ENCODE measurements around the gene PLA2G4E.

PLA2G4E gene

DNA sequence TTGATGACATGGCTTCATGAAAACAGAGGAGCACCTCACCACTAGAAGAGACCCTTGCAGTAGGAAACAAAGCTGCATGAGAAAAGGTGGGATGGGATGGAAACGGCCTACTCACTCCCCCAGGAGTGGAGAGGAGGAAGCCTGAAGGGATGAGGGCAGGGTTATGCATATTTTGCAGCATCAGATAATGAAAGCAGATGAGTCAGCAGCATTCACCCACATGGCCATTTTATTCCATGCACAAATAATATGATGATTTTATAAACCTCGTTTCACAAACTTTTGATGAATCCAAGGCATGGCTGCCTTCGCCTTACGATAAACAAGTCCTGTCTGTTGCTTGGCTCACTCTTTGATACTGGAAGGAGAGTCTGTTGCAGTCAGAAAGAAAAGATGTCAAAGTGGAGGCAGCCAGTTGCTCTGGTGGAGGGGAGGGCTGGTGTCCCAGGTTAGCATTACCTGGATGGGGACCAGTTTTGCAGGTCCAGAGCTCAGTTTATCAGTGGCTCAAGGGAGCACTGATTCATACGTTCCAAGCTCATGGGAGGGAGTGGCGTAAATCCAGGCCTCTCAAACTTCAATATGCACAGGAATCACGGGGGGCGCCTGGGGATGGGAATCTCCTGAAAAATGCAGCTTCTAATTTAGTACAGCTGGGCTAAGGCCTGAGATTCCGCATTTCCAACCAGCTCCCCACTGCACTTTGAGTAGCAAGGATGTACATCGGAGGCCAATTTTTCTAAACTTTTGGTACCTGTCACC, 39.3 kb downstream of the PLA2G4E start:
- Histone ChIP-seq H3K27me3 (no peaks in the 10 kb centered on the region), H3K27ac (no peak overlapping the region), H3K4me3 (ENCODE audit: low read depth in 1 of 2, low read length in 1 of 2) (no peak overlapping the region), H3K9me3 (no peaks in the 10 kb centered on the region), H3K36me3 (no peaks in the 10 kb centered on the region), H3K4me1 (ENCODE audit: control insufficient read depth in 1 of 2, insufficient read depth in 1 of 2, low read depth in 1 of 2, low read length in 1 of 2) (no peaks in the 10 kb centered on the region)
- TF ChIP-seq, protein P1, sequence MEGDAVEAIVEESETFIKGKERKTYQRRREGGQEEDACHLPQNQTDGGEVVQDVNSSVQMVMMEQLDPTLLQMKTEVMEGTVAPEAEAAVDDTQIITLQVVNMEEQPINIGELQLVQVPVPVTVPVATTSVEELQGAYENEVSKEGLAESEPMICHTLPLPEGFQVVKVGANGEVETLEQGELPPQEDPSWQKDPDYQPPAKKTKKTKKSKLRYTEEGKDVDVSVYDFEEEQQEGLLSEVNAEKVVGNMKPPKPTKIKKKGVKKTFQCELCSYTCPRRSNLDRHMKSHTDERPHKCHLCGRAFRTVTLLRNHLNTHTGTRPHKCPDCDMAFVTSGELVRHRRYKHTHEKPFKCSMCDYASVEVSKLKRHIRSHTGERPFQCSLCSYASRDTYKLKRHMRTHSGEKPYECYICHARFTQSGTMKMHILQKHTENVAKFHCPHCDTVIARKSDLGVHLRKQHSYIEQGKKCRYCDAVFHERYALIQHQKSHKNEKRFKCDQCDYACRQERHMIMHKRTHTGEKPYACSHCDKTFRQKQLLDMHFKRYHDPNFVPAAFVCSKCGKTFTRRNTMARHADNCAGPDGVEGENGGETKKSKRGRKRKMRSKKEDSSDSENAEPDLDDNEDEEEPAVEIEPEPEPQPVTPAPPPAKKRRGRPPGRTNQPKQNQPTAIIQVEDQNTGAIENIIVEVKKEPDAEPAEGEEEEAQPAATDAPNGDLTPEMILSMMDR (IDR thresholded peaks at IDR 0.05): no peak

DNA sequence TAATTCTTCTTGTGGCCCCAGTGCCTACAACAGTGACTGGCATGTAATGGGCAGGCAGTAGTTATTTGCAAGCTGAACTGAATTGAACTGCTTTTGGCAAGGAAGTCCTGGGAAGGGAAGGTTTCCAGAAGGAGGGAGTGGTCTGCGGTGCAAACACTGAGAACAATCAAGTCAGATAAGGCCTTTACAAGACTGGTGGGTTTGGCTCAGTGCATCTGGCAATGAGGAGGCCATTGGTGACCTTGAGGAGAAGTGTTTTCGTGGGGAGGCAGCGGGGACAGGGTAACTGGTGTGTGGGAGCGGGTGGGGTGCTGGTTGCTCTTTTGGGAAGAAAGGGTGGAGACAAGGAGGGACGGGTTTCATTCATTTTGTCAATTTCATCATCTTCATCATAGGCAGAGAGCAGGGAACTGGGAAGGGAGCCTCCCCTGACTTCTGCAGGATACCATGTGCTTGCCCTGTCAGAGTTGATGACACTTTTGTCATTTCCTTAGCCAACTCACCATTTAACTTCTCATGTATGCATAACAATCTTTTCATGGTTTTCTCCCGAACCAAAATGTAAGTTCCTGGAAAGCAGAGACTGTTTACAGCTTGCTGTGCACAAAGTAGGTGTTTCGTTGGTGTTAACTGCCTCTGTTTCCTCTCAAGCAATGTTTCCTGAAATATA, 40.1 kb downstream of the PLA2G4E start:
- TF ChIP-seq, protein P1 (IDR thresholded peaks at IDR 0.05): no peak
- Histone ChIP-seq H3K27me3 (no peaks in the 10 kb centered on the region), H3K36me3 (no peaks in the 10 kb centered on the region), H3K9me3 (no peaks in the 10 kb centered on the region), H3K4me1 (ENCODE audit: control insufficient read depth in 1 of 2, insufficient read depth in 1 of 2, low read depth in 1 of 2, low read length in 1 of 2) (peaks cover 0 to 1% of the 10 kb centered on the region in 2 experiments), H3K27ac (no peak overlapping the region), H3K4me3 (ENCODE audit: low read depth in 1 of 2, low read length in 1 of 2) (no peak overlapping the region)

DNA sequence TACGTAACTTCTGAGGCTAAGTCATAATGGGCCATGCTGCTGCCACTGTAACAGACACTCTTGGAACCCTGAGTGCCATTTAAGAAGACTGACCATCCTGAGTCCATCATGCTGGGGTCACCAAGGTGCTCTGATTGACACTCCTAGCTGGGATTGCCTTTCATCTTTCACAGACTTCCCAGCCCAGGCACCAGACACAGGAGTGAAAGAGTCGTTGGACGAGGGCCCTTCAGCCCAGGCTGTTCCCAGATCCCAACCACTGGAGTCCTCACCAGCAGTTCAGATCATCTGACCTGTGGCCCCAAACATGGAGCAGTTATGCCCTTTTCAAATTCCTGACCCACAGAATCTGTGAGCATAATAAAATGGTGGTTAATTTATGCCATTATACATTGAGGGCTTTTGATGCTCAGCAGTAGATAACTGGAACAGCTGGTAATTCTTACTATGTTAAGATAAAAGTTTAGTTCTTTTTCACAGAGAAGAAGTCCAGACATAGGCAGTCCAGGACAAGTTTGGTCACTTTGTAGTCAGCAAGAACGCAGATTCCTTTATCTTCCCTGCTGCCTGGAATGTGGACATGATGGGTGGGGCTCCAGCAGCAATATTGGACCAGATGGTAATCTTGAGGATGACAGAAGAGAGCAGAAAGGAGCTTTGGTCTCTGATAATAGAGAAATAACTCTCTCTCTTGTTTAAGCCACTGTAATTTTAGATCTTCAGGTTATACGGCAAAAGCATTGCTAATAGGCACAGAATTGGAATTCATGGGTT, 41.2 kb downstream of the PLA2G4E start:
- TF ChIP-seq, protein P1 (IDR thresholded peaks at IDR 0.05): no peak
- H3K27ac ChIP-seq: no peak overlapping the region

DNA sequence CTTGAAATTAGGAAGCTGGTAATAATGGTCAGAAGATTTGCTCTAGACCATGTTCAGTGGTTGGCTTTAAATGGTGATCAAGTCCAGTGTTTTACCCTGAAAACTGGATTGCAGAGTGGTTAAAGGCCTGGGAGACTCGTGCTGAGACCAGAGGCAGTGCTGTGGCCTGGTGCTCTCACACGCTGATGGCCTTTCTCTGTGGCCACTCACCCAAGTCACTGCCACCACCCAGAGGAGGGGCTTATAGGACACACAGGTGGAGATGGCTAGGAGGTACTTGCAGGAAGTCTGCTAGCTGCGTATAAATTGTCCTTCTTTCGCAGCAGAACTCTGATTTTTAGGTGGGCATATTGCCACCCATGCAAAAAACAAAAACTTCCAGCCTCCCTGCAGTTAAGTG, 42.3 kb downstream of the PLA2G4E start:
- no peak overlapping the region for H3K4me3 ChIP-seq (ENCODE audit: low read depth in 1 of 2, low read length in 1 of 2)
- no peak overlapping the region for H3K27ac ChIP-seq
- no peaks in the 10 kb centered on the region for H3K9me3 ChIP-seq
- TF ChIP-seq, protein P1 (IDR thresholded peaks at IDR 0.05): no peak
- no peaks in the 10 kb centered on the region for H3K36me3 ChIP-seq
- H3K27me3 ChIP-seq: no peaks in the 10 kb centered on the region
- peaks cover 0 to 5% of the 10 kb centered on the region in 2 experiments for H3K4me1 ChIP-seq (ENCODE audit: control insufficient read depth in 1 of 2, insufficient read depth in 1 of 2, low read depth in 1 of 2, low read length in 1 of 2)

More for the DNA sequence above, 41.2 kb downstream of the PLA2G4E start:
- H3K9me3 ChIP-seq: no peaks in the 10 kb centered on the region
- peaks cover 0 to 5% of the 10 kb centered on the region in 2 experiments for H3K4me1 ChIP-seq (ENCODE audit: control insufficient read depth in 1 of 2, insufficient read depth in 1 of 2, low read depth in 1 of 2, low read length in 1 of 2)
- no peak overlapping the region for H3K4me3 ChIP-seq (ENCODE audit: low read depth in 1 of 2, low read length in 1 of 2)
- H3K36me3 ChIP-seq: no peaks in the 10 kb centered on the region
- no peaks in the 10 kb centered on the region for H3K27me3 ChIP-seq

DNA sequence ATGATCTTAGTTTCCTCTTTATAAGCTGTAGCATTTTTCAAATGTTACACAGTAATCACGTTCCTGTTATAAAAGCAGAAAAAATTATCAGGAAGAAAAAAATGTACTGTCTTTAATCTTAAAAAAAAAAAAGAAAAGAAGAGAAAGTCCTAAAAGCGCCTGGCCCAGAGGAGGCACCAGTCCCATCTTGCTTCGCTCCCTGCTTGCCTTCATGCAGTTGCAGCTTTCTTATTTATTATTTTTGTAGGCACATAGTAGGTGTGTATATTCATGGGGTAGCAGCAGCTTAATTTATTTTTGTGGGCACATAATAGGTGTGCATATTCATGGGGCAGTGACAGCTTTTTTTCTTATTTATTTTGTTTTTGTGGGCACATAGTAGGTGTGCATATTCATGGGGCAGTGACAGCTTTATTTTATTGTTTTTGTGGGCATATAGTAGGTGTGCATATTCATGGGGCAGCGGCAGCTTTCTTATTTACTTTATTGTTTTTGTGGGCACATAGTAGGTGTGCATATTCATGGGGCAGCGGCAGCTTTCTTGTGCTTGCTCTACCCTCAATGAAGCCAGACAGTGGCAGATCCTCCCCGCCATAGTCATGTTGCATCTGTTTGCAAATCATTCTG, 43.0 kb downstream of the PLA2G4E start:
- Histone ChIP-seq H3K4me1 (ENCODE audit: control insufficient read depth in 1 of 2, insufficient read depth in 1 of 2, low read depth in 1 of 2, low read length in 1 of 2) (peaks cover 2 to 6% of the 10 kb centered on the region in 2 experiments), H3K9me3 (no peaks in the 10 kb centered on the region), H3K27ac (no peak overlapping the region), H3K4me3 (ENCODE audit: low read depth in 1 of 2, low read length in 1 of 2) (no peak overlapping the region), H3K36me3 (no peaks in the 10 kb centered on the region), H3K27me3 (no peaks in the 10 kb centered on the region)
- TF ChIP-seq, protein P1 (IDR thresholded peaks at IDR 0.05): no peak

Data from neutrophil (primary cell).